Lung (tissue), 12 donors: Measurements from ENCODE around the gene MED28. TPM values are rescaled to one million over a fixed set of nuclear protein-coding genes. Genes with fewer than 3 reads are reported as not detected.

Source experiments
- ATAC-seq: fragments of 200-7000 bp; cut with Tn5 transposase; one replicate; pipeline ENCODE4 v1.9.1; 2020; ENCODE audit warnings: moderate number of reproducible peaks; ENCODE audit not compliant: insufficient read depth, low FRiP score
- DNase-seq, 3 donors: peaks; one replicate each; pipeline ENCODE4 v3.0.0-alpha.2; 2013 to 2017
- H3K27ac ChIP-seq, 2 donors: one replicate each; pipeline ENCODE4 v1.5.1; 2013; ENCODE audit warnings: mild to moderate bottlenecking in 2 of 2, moderate library complexity in 2 of 2, control low read depth in 1 of 2, inconsistent platforms in 1 of 2, low read depth in 1 of 2, low read length in 1 of 2
- H3K27me3 ChIP-seq, 3 donors: one replicate each; pipeline ENCODE4 v1.5.1; 2013; ENCODE audit warnings: low read length in 2 of 3; ENCODE audit not compliant: control insufficient read depth in 3 of 3, insufficient read depth in 3 of 3
- H3K36me3 ChIP-seq, 4 donors: one replicate each; pipeline ENCODE4 v1.5.1; 2013; ENCODE audit warnings: low read length in 4 of 4, mild to moderate bottlenecking in 1 of 4, moderate library complexity in 1 of 4; ENCODE audit not compliant: control insufficient read depth in 4 of 4, insufficient read depth in 4 of 4
- H3K4me1 ChIP-seq, 5 donors: one replicate each; pipeline ENCODE4 v1.5.1; 2013; ENCODE audit warnings: low read length in 5 of 5, mild to moderate bottlenecking in 2 of 5, moderate library complexity in 1 of 5; ENCODE audit not compliant: control insufficient read depth in 5 of 5, insufficient read depth in 5 of 5
- H3K4me3 ChIP-seq: one replicate; pipeline ENCODE4 v1.5.1; 2013; ENCODE audit warnings: mild to moderate bottlenecking, control low read depth, moderate library complexity
- H3K9ac ChIP-seq, 2 donors: one replicate each; pipeline ENCODE4 v1.5.1; 2013; ENCODE audit warnings: low read length in 2 of 2, control low read depth in 1 of 2; ENCODE audit not compliant: insufficient read depth in 1 of 2
- H3K9me3 ChIP-seq, 4 donors: one replicate each; pipeline ENCODE4 v1.5.1; 2013; ENCODE audit warnings: low read length in 3 of 4, mild to moderate bottlenecking in 1 of 4, moderate library complexity in 1 of 4; ENCODE audit not compliant: control insufficient read depth in 4 of 4, insufficient read depth in 3 of 4
- CTCF ChIP-seq: IDR thresholded peaks from 2 replicates; pipeline ENCODE4 v1.5.1; 2012; ENCODE audit warnings: mild to moderate bottlenecking; ENCODE audit errors: control extremely low read depth, extremely low read depth
- WGBS, 2 donors: extraction: QIAGEN DNeasy Blood & Tissue Kit; methylation state at CpG; one replicate each; pipeline ENCODE4 v1.1.7; 2013; 5-methylcytosine and 5-hydroxymethylcytosine counted together
- polyA plus RNA-seq, 2 donors: library from polyadenylated mRNA; stranded (reverse); fragments of 200-250 nt; gene quantifications; one replicate each; pipeline ENCODE4 v1.2.1, GENCODE V29; 2013
- total RNA-seq, 2 donors: library from RNA; depleted of rRNA in 1 of 2; stranded (reverse); fragments of >200 nt in 1 of 2; gene quantifications; one replicate each; pipeline ENCODE4 v1.2.1, GENCODE V29; 2014 to 2021
- donor health status: control.
- donor health status: control.
- donor health status: Bipolar disorder and iron deficiency.
- donor health status: healthy.
- donor health status: DM: yes; HTN: yes; CAD: no.

Gene MED28
- total and polyA plus RNA-seq, 4 donors, result 10.8 to 45.9 (median 33.1) TPM

- Histone ChIP-seq H3K9me3 (no peaks in the 10 kb centered on the region), H3K27ac (no peak overlapping the region), H3K27me3 (no peaks in the 10 kb centered on the region), H3K4me1 (peaks cover 0 to 3% (median 0%) of the 10 kb centered on the region in 5 donors), H3K36me3 (peaks cover 20 to 50% (median 31%) of the 10 kb centered on the region in 4 donors), H3K9ac (no peak overlapping the region), H3K4me3 (no peak overlapping the region)
- ATAC-seq (peak; percentile 67), DNase-seq (no peak)
- 62 to 79% methylated on average over 6 of the region's 6 CpGs for WGBS, 2 donors
- TF ChIP-seq CTCF, result no peak
These were observed 18.9 kb upstream of the MED28 start for GRCh38 chr4:17595471-17596005.

GRCh38 chr4:17597517-17597916 lies 16.9 kb upstream of the MED28 start:
- H3K27ac ChIP-seq, result no peak overlapping the region
- ATAC-seq, result no peak
- H3K36me3 ChIP-seq, result peaks cover 23 to 45% (median 37%) of the 10 kb centered on the region in 4 donors
- no peak overlapping the region for H3K9ac ChIP-seq
- peaks cover 0 to 3% (median 0%) of the 10 kb centered on the region in 5 donors for H3K4me1 ChIP-seq
- H3K4me3 ChIP-seq, result no peak overlapping the region
- DNase-seq, result peak in 1 of 3 donors; percentile 21
- TF ChIP-seq CTCF, result no peak
- no peaks in the 10 kb centered on the region for H3K9me3 ChIP-seq
- 72 to 80% methylated on average over 7 of the region's 7 CpGs for WGBS, 2 donors
- H3K27me3 ChIP-seq, result no peaks in the 10 kb centered on the region

- Histone ChIP-seq H3K27ac (no peak overlapping the region), H3K27me3 (no peaks in the 10 kb centered on the region), H3K4me1 (no peaks in the 10 kb centered on the region), H3K4me3 (no peak overlapping the region), H3K9ac (no peak overlapping the region), H3K36me3 (peaks cover 19 to 40% (median 31%) of the 10 kb centered on the region in 4 donors), H3K9me3 (no peaks in the 10 kb centered on the region)
- TF ChIP-seq CTCF, result no peak
- DNase-seq (no peak), ATAC-seq (no peak)
- 99 to 100% methylated on average over 1 of the region's 1 CpG for WGBS, 2 donors
These were observed 14.6 kb upstream of the MED28 start for GRCh38 chr4:17599826-17600225.

- no peaks in the 10 kb centered on the region for H3K9me3 ChIP-seq
- peaks cover 26 to 37% (median 28%) of the 10 kb centered on the region in 4 donors for H3K36me3 ChIP-seq
- no peaks in the 10 kb centered on the region for H3K27me3 ChIP-seq
- no peak for ATAC-seq
- no peak for DNase-seq
- no peak overlapping the region for H3K9ac ChIP-seq
- no peak overlapping the region for H3K4me3 ChIP-seq
- WGBS, 2 donors, result 86 to 87% methylated on average over 3 of the region's 3 CpGs
- no peak overlapping the region for H3K27ac ChIP-seq
- TF ChIP-seq CTCF, result no peak
- no peaks in the 10 kb centered on the region for H3K4me1 ChIP-seq
These were observed 9.2 kb upstream of the MED28 start for GRCh38 chr4:17605236-17605635.
